Measurements from ENCODE around the gene SMIM13. TPM values are rescaled to one million over a fixed set of nuclear protein-coding genes. Genes with fewer than 3 reads are reported as not detected.

SMIM13 gene
- total RNA-seq, 1 experiment from 2014 or later, result 16.3 TPM

DNA sequence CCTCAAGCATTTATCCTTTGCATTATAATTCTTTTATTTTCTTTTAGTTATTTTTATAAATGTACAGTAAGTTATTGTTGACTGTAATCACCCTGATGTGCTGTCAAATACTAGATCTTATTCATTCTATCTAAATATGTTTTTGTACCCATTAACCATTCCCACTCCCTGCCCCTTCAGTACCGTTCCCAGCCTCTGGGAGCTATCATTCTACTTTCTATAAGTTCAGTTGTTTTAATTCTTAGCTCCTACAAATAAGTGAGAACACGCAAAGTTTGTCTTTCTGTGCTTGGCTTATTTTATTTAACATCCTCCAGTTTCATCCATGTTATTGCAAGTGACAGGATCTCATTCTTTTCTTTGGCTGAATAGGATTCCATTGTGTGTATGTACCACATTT is 30.3 kb downstream of the SMIM13 start:
- peaks cover 8% of the 10 kb centered on the region for H3K4me1 ChIP-seq
- no peaks in the 10 kb centered on the region for H3K36me3 ChIP-seq
- DNase-seq, result no peak
- H3K27me3 ChIP-seq, result no peaks in the 10 kb centered on the region
- no peak overlapping the region for H3K27ac ChIP-seq
- no peak overlapping the region for H3K4me3 ChIP-seq
- H3K9me3 ChIP-seq (replicated peaks), result no peaks in the 10 kb centered on the region

DNA sequence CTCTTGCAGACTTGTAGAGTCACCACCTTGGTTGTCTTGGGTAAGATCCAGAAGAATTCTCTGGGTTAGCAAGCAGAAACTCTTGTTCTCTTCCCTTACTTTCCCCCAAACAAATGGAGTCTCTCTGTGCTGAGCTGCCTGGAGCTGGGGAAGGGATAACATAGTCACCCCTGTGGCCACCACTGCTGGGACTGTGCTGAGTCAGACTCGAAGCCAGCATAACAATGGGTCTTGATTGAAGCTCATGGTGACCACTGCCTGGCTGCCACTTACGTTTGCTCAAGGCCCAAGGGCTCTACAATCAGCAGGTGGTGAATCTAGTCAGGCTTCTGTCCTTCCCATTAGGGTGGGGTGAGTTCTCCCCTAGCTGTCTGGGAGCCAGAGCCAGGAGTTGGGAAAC is 33.2 kb downstream of the SMIM13 start:
- DNase-seq, result no peak
- Histone ChIP-seq H3K27me3 (no peaks in the 10 kb centered on the region), H3K4me3 (no peak overlapping the region), H3K4me1 (no peaks in the 10 kb centered on the region), H3K9me3 (replicated peaks) (no peaks in the 10 kb centered on the region), H3K27ac (no peak overlapping the region), H3K36me3 (no peaks in the 10 kb centered on the region)

DNA sequence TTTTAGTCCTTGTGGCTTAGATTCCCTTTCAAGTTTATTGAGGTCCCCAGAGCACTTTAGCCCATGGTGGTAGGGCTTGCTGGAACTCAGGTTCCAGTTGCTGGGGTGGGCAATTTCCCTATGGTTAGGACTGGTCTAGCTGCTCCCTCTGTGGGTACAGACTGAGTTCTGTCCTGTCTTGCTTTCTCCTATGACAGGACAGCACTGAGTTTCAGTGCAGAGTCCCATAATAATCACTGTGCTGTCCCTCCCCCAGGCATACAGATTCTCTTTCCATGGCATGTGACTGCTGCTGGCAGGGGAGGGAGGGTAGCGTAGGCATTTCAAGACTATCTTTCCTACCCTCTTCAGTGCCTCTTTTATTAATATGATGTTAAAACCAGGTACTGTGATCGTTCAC is 35.0 kb downstream of the SMIM13 start:
- Histone ChIP-seq H3K4me1 (no peaks in the 10 kb centered on the region), H3K27me3 (no peaks in the 10 kb centered on the region), H3K27ac (no peak overlapping the region), H3K9me3 (replicated peaks) (no peaks in the 10 kb centered on the region), H3K36me3 (no peaks in the 10 kb centered on the region), H3K4me3 (no peak overlapping the region)
- DNase-seq, result no peak

DNA sequence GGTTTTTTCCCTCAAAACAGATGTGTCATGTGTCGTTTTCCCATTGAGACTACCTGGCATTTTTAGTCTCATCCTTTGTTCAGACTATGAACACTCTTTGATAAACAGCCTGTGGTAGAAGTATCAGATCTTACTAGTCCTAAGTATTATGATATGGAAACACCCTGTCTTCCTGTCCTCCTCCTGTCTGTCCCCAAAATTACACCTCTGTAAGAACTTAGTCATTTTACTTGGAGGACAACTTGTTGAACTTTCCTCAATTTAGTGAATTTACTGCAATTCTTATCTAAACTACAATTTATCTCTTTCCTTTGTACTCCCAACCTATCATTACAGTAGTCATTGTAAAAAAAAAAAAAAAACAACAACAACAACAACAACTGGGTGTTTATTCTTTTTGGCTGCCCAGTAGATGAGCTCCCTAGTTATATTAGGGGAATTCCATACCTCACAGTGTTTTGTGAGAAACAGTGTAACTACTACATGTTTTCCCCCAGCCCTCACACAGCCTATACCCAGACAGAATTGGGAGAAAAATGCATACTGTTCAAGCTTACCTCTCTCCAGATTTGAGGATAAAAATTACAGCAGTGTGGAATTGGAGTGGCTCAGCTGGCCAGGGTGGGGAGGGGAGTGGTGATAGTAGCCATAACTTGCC is 36.4 kb downstream of the SMIM13 start:
- DNase-seq, result no peak
- no peaks in the 10 kb centered on the region for H3K27me3 ChIP-seq

DNA sequence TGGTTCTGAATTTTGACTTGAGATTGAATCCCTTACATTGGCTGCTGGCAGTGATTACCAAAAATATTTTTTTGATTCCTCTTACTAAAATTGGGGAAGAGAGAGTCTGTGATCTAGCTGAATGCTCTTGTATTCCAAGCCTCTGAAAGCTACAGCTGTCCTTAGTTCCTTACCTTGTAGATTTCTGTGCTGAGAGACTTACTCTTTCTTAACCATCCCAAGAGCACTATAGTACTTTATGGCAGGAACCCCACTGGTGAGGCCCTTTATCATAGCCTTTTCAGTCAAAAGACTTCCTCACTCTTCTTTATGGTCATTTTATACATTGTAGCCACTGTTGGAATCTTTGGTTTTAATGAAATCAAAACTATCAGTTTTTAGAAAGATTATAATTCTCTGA is 37.0 kb downstream of the SMIM13 start:
- no peak overlapping the region for H3K27ac ChIP-seq
- no peaks in the 10 kb centered on the region for H3K4me1 ChIP-seq
- H3K9me3 ChIP-seq (replicated peaks), result no peaks in the 10 kb centered on the region
- no peak overlapping the region for H3K4me3 ChIP-seq
- no peaks in the 10 kb centered on the region for H3K27me3 ChIP-seq
- peaks cover 3% of the 10 kb centered on the region; the same call in 1 of the 2 replicates for H3K36me3 ChIP-seq
- DNase-seq, result no peak

More for the DNA sequence above, 36.4 kb downstream of the SMIM13 start:
- Histone ChIP-seq H3K4me3 (no peak overlapping the region), H3K36me3 (peaks cover 3% of the 10 kb centered on the region; the same call in 1 of the 2 replicates), H3K9me3 (replicated peaks) (no peaks in the 10 kb centered on the region), H3K4me1 (no peaks in the 10 kb centered on the region), H3K27ac (no peak overlapping the region)

DNA sequence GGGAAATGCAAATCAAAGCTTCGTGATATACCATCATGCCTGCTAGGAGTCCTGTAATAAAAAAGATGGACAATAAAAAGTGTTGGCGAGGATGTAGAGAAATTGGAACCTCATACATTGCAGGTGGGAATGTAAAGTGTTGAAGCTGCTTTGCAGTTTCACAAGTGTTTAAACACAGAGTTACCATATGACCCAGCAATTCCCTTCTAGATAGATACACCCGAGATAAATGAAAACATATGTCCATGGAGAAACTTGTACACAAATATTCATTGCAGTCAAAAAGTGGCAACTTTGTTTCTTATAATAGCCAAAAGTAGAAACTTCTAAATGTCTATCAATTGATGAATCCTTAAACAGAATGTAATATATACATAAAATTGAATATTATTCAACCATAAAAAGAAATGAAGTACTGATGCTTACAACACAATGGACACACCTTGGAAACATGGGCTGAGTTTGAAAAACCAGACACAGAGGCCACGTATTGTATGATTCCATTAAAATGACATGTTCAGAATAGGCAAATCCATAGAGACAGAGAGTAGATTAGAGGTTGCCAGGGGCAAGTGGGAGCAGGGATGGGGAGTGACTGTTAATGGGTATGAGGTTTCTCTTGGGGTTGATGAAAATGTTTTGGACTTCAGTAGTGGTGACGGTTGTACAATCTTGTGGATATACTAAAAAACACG is 38.7 kb downstream of the SMIM13 start:
- Histone ChIP-seq H3K9me3 (replicated peaks) (no peaks in the 10 kb centered on the region), H3K27ac (no peak overlapping the region), H3K4me1 (no peaks in the 10 kb centered on the region), H3K36me3 (peaks cover 3% of the 10 kb centered on the region; the same call in 1 of the 2 replicates), H3K4me3 (no peak overlapping the region), H3K27me3 (no peaks in the 10 kb centered on the region)
- no peak for DNase-seq

DNA sequence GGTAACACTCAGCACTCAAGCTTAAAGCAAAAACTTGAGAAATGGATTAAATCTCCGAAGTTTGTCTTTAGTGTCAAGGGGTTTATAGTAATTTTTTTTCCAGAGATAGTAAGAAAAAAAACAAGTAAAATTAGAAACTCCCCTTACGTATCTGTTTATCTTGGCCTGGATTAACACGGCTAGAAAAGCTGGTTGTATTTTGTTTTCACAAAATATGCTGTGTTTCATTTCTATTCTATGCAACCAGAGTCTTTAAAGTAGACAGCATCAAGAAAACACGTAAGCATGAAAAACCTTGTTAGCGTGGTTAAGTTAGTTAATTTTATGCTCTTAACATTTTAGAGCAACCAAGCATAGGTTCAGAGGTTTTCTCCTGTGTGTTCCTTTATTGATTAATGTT is 39.6 kb downstream of the SMIM13 start:
- H3K27ac ChIP-seq, result no peak overlapping the region
- no peak overlapping the region for H3K4me3 ChIP-seq
- DNase-seq, result no peak
- H3K36me3 ChIP-seq, result peaks cover 3% of the 10 kb centered on the region; the same call in 1 of the 2 replicates
- no peaks in the 10 kb centered on the region for H3K27me3 ChIP-seq
- no peaks in the 10 kb centered on the region for H3K4me1 ChIP-seq
- H3K9me3 ChIP-seq (replicated peaks), result no peaks in the 10 kb centered on the region

DNA sequence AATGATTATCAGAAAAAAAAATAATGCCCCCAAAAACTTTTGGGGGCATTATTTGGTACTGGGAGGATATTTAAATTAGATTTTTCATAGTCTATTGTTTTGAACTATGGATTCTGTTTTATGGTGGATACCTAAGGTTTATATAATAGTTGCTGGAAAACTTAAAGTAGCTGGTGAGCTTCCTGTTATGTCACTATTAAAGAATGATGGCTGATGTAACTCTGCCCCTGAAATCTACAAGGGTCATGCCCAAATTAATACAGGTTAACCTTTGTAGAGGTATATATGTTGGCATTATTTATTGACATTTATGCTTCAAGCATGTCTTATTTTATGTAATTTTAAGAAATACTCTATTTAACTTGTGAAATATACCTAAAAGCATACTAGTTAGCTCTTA is 43.2 kb downstream of the SMIM13 start:
- H3K27ac ChIP-seq, result no peak overlapping the region
- no peaks in the 10 kb centered on the region for H3K4me1 ChIP-seq
- H3K4me3 ChIP-seq, result no peak overlapping the region
- H3K36me3 ChIP-seq, result peaks cover 3% of the 10 kb centered on the region; the same call in 1 of the 2 replicates
- H3K9me3 ChIP-seq (replicated peaks), result no peaks in the 10 kb centered on the region
- no peaks in the 10 kb centered on the region for H3K27me3 ChIP-seq
- no peak for DNase-seq

DNA sequence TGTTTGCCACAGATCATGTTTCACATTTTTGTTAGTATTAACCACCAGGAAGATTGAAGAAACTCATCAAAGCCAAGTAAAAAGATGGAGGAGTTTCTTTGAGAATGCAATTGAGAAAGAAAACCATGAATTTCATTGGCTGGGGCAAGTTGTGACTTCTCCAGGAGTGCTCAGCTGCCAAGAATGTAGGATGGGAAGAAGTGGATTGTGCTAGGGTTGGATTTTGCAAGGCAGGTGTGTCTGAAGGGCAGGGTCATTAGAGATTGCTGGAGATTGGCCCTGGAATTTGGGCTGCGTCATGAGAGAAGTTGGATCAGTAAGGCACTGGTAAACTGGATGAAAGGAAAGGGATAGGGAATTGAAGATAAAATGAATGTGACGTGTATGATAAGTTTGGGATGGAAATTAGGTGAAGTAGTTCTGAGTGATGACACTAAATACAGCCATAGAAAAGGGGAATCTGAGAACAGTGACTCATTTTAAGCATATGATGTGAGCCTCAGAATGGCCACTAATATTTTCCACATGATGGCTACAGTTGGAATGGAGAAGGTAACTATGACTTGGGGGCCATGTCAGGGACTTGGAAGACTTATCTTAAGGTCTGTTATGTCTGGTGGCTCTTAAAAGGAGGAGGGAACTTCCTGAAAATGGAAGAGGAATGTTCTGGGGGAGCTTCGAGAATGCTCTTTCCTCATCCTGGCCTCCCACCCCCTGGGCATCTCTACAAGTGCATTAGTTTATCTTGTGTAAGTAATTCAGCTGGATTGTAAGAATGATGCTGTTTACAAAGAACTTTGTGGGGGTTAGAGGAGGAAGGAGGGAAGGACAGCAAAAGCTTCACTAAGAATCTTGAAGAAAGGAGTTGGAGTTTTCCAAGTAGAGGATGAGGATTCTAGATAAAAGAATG is 45.7 kb downstream of the SMIM13 start:
- Histone ChIP-seq H3K27me3 (no peaks in the 10 kb centered on the region), H3K9me3 (replicated peaks) (no peaks in the 10 kb centered on the region), H3K4me3 (no peak overlapping the region), H3K27ac (no peak overlapping the region), H3K4me1 (no peaks in the 10 kb centered on the region), H3K36me3 (peaks cover 3% of the 10 kb centered on the region; the same call in 1 of the 2 replicates)
- no peak for DNase-seq

DNA sequence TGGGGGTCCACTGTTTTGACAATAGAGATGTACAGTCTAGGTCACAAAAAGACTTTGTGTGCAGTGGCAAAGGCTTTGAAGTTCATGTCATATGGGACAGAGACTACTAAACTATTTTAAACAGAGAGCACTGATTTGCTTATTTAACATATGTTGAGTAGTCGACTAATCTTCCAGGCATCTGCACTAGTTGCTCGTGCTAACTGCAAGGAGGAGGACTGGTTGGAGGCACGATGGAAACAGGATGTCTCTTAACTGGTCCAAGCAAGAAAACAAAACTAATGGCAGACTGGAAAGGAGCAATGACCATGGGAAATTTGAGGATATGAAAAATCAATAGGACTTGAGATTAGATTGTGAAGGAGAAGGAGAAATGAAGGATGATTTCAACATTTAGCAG is 46.4 kb downstream of the SMIM13 start:
- no peak overlapping the region for H3K4me3 ChIP-seq
- no peak overlapping the region for H3K27ac ChIP-seq
- no peaks in the 10 kb centered on the region; the same call in 1 of the 2 replicates for H3K36me3 ChIP-seq
- no peaks in the 10 kb centered on the region for H3K27me3 ChIP-seq
- H3K4me1 ChIP-seq, result no peaks in the 10 kb centered on the region
- H3K9me3 ChIP-seq (replicated peaks), result no peaks in the 10 kb centered on the region
- DNase-seq, result no peak

DNA sequence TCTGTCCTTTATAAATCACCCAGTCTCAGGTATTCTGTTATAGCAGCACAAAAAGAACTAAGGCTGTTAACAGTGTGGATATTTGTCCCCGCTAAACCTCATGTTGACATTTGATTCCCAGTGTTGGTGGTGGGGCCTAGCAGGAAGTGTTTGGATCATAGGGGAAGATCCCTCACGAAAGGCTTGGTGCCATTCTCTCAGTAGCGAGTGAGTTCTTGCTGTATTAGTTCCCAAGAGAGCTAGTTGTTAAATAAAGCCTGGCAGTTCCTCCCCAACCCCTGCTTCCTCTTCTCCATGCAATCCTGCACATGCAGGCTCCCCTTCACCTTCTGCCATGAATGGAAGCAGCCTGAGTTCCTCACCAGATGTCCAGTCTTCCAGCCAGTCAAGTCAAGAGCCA is 47.7 kb downstream of the SMIM13 start:
- no peak for DNase-seq
- H3K4me3 ChIP-seq, result no peak overlapping the region
- H3K4me1 ChIP-seq, result no peaks in the 10 kb centered on the region
- H3K27ac ChIP-seq, result no peak overlapping the region
- no peaks in the 10 kb centered on the region for H3K36me3 ChIP-seq
- H3K27me3 ChIP-seq, result no peaks in the 10 kb centered on the region
- no peaks in the 10 kb centered on the region for H3K9me3 ChIP-seq (replicated peaks)

DNA sequence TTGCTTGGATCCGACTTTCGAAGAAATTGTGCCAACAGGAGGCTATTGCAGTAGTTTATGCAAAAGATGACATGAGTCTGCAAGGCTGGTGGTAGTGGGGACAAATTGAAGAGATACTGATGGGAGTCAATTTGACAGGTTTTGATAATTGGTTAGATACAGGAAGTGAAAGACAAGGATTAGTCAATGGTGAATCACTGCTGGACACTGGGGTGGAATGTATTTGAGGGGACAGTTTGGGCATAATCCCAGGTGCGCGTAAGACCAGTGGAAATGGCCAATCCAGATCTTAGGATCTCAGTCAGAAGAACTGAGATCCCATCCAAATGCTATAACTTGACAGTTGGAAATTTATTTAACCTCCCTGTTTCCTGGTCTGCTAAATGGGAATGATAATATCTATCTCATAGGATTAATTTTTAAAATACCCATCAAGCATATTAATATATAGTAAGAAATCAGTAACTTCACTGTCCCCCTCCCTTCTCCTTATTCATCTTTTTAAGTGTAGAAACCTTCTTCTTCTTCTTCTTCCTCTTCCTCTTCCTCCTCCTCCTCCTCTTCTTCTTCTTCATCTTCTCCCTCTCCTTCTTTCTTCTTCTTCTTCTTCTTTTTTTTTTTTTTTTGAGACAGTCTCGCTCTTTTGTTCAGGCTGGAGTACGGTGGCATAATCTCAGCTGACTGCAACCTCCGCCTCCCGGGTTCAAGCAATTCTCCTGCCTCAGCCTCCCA is 48.8 kb downstream of the SMIM13 start:
- Histone ChIP-seq H3K4me3 (no peak overlapping the region), H3K9me3 (replicated peaks) (no peaks in the 10 kb centered on the region), H3K36me3 (no peaks in the 10 kb centered on the region), H3K27me3 (no peaks in the 10 kb centered on the region), H3K27ac (no peak overlapping the region), H3K4me1 (no peaks in the 10 kb centered on the region)
- DNase-seq, result no peak

DNA sequence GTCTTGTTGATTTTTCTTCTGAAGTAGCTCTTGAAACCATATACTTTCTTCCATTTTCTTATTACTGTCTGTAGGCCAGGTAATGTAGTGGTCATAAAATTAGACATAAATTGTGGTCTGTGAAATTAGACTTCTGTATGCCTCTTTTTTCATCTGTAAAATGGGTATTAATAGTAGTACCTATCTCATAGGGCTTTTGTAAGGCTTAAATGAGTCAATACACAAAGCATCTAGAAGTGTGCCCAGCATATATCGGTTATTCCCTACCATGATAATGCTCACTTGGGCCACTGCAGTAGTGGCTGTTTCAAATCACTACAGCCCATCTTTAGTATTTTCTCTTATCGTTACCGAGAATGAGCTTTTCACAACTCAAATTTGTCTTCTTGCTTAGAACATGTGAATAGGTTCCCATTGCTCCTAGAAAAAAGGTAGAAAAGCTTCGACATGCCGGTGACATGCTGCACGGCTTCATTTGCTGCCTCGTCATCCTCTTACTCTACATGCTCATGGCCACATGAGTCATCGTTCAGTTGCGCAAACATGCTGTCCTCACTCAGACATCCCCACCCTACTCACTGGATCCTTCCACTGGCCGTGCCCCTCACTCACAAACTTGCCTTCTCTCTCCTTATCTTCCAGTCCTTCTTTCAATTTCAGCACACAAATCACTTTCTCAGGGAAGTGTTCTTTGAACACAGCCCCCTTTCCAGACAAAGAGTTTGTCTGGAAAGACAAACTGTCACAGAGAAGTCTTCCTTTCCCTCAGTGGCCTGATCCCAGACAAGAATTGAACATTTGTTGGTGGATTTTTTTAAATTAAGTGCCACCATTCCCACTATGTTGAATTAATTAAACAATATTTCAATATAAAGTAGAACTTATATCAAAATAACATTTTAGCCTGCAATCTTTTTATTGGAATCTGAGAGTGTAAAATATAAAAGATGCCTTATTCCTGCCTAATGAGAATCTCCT is 50.0 kb downstream of the SMIM13 start:
- DNase-seq, result no peak
- Histone ChIP-seq H3K36me3 (no peaks in the 10 kb centered on the region), H3K27me3 (no peaks in the 10 kb centered on the region), H3K4me1 (no peaks in the 10 kb centered on the region), H3K4me3 (no peak overlapping the region), H3K9me3 (replicated peaks) (no peaks in the 10 kb centered on the region), H3K27ac (no peak overlapping the region)
